SHP77 treated with DMSO at 0.1 percent for 48 hours (cell line): ENCODE data around the gene KRTAP29-1.
"Not testable (repeated sequence)": the region's sequence is repeated elsewhere in the genome, so short reads cannot be mapped to it uniquely, and the experiment has no call there.

Experiments
- DNase-seq: peaks from one replicate; lab custom pipeline; 2025; lab: John Stamatoyannopoulos, UW

The KRTAP29-1 gene

GRCh38 chr17:41298458-41299135 is 4.1 kb downstream of the KRTAP29-1 start:
- DNase-seq = no peak

GRCh38 chr17:41296846-41297245 is 5.8 kb downstream of the KRTAP29-1 start:
- DNase-seq = no peak

GRCh38 chr17:41294016-41294415 is 8.6 kb downstream of the KRTAP29-1 start:
- DNase-seq = no peak

GRCh38 chr17:41287050-41287449 is 15.6 kb downstream of the KRTAP29-1 start:
- DNase-seq = no peak

DNA sequence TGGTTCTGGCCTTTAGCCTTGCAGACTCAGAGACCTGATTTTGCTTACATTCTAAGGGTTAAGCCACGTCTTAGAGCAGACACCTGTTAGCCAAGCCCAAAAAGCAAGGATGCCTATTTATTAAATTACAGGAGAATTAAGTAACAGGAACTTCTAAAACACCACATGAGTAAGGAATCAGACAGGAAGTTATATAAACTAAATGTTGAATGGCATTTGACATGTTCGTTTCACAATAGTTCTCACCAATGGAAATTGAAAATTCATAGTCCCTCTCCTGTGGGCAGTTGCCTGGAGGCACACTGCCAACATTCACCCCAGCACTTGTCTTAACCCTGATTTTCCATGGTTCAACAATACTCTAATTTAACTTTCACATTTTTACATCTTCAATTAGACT is 18.1 kb downstream of the KRTAP29-1 start:
- DNase-seq = no peak

- no peak for DNase-seq
Observed at GRCh38 chr17:41284043-41284442, 18.6 kb downstream of the KRTAP29-1 start.

- DNase-seq = no peak
Observed at GRCh38 chr17:41278176-41278955, 24.3 kb downstream of the KRTAP29-1 start.

DNA sequence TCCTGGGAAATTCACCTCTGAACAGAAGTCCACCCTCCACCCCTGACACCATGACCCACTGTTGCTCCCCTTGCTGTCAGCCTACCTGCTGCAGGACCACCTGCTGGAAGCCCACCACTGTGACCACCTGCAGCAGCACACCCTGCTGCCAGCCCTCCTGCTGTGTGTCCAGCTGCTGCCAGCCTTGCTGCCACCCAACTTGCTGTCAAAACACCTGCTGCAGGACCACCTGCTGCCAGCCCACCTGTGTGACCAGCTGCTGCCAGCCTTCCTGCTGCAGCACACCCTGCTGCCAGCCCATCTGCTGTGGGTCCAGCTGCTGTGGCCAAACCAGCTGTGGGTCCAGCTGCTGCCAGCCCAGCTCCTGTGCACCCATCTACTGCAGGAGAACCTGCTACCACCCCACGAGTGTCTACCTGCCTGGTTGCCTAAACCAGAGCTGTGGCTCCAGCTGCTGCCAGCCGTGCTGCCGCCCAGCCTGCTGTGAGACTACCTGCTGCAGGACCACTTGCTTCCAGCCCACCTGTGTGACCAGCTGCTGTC is 26.9 kb downstream of the KRTAP29-1 start, which contains the start of gene KRTAP9-7:
TSS of gene KRTAP9-7 (plus strand) at position 51 of the 543 bp plus-strand sequence. CDS start at position 51, 0 bp downstream.
- DNase-seq = not testable (repeated sequence)

DNA sequence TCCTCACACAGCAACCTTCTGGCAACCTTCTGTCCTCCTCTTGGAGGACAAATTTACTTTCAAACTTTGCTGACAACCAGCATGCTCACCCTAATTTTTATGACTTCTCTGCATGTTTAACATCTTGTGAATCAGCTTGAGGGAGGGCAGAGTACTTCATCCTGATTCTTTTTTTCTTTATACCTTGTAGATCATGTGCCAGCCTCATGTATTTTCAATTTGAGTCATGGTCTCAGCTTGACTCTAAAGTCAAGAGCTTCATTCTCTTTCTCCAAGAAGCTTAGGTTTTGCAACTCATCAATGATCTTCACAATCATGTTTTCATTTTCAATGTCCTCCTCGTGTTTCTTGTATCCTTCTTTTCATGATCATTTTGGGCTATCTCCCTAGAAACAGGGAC is 30.8 kb downstream of the KRTAP29-1 start:
- DNase-seq = no peak

DNA sequence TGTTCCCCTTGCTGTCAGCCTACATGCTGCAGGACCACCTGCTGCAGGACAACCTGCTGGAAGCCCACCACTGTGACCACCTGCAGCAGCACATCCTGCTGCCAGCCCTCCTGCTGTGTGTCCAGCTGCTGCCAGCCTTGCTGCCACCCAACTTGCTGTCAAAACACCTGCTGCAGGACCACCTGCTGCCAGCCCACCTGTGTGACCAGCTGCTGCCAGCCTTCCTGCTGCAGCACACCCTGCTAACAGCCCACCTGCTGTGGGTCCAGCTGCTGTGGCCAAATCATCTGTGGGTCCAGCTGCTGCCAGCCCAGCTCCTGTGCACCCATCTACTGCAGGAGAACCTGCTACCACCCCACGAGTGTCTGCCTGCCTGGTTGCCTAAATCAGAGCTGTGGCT is 31.3 kb downstream of the KRTAP29-1 start:
- not testable (repeated sequence) for DNase-seq

- no peak for DNase-seq
Observed at GRCh38 chr17:41267711-41268110, 34.9 kb downstream of the KRTAP29-1 start.

DNA sequence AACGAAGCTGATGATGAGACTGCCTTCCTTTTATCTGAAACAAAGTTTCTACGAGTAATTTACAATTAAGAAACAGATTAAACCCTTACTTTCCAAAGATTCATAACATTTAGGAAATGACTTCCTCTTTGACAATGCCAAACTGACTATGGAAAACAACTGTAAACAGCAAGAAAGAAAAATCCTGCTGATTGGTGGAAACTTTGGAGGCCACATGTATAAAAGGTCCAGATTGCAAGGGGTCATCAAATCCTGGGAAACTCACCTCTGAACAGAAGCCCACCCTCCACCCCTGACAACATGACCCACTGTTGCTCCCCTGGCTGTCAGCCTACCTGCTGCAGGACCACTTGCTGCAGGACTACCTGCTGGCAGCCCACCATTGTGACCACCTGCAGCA is 37.6 kb downstream of the KRTAP29-1 start, which contains the start of gene KRTAP9-6:
TSS of gene KRTAP9-6 (plus strand) at position 301 of the 400 bp plus-strand sequence. CDS start at position 301, 0 bp downstream.
- DNase-seq = no peak

DNA sequence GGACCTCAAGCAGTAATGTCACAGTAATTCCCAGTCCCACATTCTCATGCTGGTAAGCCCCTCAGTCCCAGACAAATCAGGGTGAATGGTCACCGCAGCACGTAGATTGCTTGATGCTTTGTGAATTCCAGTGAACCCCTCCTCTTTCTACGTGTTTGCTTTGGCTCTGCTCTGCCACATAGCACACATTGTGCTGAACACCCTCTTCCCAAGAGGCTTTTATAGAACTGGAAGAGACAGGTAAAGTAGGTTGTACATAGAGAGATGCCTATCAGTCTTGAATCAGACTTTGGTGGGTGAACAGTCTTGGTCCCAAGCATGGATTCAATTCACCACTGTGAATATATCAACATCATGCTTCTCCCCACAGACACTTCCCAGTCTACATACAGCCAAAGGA is 38.1 kb downstream of the KRTAP29-1 start:
- no peak for DNase-seq

- no peak for DNase-seq
Observed at GRCh38 chr17:41263212-41263611, 39.4 kb downstream of the KRTAP29-1 start.

DNA sequence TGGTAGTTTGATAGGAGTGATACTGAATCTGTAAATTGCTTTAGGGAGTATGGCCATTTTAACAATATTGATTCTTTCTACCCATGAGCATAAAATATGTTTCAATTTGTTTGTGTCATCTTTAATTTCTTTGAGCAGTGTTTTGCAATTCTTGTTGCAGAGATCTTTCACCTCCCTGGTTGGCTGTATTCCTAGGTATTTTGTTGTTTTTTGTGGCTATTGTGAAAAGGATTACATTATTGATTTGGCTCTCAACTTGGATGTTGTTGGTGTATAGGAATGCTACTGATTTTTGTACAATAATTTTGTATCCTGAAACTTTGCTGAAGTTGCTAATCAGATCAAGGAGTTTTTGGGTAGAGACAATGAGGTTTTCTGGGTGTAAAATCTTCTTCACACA is 44.2 kb downstream of the KRTAP29-1 start:
- no peak for DNase-seq

- no peak for DNase-seq
Observed at GRCh38 chr17:41256291-41256685, 46.4 kb downstream of the KRTAP29-1 start.

DNA sequence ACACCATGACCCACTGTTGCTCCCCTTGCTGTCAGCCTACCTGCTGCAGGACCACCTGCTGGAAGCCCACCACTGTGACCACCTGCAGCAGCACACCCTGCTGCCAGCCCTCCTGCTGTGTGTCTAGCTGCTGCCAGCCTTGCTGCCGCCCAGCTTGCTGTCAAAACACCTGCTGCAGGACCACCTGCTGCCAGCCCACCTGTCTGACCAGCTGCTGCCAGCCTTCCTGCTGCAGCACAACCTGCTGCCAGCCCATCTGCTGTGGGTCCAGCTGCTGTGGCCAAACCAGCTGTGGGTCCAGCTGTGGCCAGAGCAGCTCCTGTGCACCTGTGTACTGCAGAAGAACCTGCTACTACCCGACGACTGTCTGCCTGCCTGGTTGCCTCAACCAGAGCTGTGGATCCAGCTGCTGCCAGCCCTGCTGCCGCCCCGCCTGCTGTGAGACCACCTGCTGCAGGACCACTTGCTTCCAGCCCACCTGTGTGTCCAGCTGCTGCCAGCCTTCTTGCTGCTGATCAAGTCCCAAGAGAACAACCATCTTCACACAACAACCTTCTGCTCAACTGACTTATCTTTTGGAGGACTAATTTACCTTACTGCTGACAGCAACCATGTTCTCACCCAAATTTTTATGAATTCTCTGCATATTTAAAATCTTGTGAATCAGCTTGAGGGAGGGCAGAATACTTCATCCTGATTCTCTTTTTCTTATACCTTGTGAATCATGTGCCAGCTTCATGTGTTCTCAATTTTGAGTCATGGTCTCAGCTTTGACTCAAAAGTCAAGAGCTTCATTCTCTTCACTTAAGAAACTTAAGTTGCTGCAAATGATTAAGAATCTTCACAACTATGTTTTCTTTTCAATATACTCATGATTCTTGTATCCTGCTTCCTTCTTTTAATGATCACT is 47.0 kb downstream of the KRTAP29-1 start, which contains the start of gene KRTAP9-9:
TSS of gene KRTAP9-9 (plus strand) at position 4 of the 910 bp plus-strand sequence.
- not testable (repeated sequence) for DNase-seq

DNA sequence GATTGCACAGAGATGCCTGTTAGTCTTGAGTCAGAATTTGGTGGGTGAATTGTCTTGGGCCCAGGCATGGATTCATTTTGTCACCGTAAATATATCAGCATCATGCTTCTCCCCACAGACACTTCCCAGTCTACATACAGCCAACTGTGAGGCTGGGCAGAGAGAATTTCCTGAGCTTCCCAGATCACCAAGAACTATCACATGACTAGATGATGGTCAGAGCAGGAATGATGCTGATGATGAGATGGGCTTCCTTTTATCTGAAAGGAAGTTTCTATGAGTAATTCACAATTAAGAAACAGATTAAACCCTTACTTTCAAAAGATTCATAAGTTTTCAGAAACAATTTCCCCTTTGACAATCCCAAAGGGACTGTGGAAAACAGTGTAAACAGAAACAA is 47.8 kb downstream of the KRTAP29-1 start:
- DNase-seq = no peak
